Transverse colon (tissue), 4 donors: Measurements from ENCODE around the gene CNTN5.

Experiments used
- POLR2A ChIP-seq: fragments of 450-650 bp; IDR thresholded peaks from one replicate; pipeline ENCODE4 v1.6.1; 2016; ENCODE audit warnings: antibody characterized with exemption, mild to moderate bottlenecking, moderate library complexity
- POLR2AphosphoS5 ChIP-seq, 3 donors: sonication (generic); formaldehyde crosslinking; IDR thresholded peaks; one replicate each; pipeline ENCODE4 v1.6.1; 2016; ENCODE audit warnings: antibody characterized with exemption in 3 of 3
- TF ChIP-seq, protein P1 (sequence below), 5 experiments: fragments of 200-600 bp in 3 of 5; fragments of 450-650 bp in 2 of 5; sonication (generic) in 3 of 5; IDR thresholded peaks; 1 replicate in 2 of 5; 2 replicates in 3 of 5; pipeline ENCODE4 v1.5.1; 2016 to 2017; ENCODE audit warnings: antibody characterized with exemption in 5 of 5, inconsistent platforms in 3 of 5, mild to moderate bottlenecking in 2 of 5, moderate library complexity in 1 of 5

- TF ChIP-seq, protein P1, sequence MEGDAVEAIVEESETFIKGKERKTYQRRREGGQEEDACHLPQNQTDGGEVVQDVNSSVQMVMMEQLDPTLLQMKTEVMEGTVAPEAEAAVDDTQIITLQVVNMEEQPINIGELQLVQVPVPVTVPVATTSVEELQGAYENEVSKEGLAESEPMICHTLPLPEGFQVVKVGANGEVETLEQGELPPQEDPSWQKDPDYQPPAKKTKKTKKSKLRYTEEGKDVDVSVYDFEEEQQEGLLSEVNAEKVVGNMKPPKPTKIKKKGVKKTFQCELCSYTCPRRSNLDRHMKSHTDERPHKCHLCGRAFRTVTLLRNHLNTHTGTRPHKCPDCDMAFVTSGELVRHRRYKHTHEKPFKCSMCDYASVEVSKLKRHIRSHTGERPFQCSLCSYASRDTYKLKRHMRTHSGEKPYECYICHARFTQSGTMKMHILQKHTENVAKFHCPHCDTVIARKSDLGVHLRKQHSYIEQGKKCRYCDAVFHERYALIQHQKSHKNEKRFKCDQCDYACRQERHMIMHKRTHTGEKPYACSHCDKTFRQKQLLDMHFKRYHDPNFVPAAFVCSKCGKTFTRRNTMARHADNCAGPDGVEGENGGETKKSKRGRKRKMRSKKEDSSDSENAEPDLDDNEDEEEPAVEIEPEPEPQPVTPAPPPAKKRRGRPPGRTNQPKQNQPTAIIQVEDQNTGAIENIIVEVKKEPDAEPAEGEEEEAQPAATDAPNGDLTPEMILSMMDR (IDR thresholded peaks at IDR 0.05), result no peak
- TF ChIP-seq POLR2A (no peak), POLR2AphosphoS5 (IDR thresholded peaks at IDR 0.05) (no peak)
Observed at GRCh38 chr11:99066618-99067317, 46.0 kb downstream of the CNTN5 start.
